Right lobe of liver (tissue), 4 donors: Measurements from ENCODE around the gene SAP130.

Source experiments
- CTCF ChIP-seq, 4 donors: fragments of 200-600 bp in 3 of 4; fragments of 450-650 bp in 1 of 4; IDR thresholded peaks; one replicate each; pipeline versions ENCODE4 v1.5.1 to v1.8.0; 2016 to 2022; ENCODE audit warnings: antibody characterized with exemption in 4 of 4, mild to moderate bottlenecking in 2 of 4
- POLR2A ChIP-seq: fragments of 450-650 bp; IDR thresholded peaks from one replicate; pipeline ENCODE4 v1.6.1; 2017; ENCODE audit warnings: antibody characterized with exemption, mild to moderate bottlenecking
- donor health status: DM: no; HTN: no; CAD: no.
- donor health status: DM: no; HTN: no; CAD: no.
- donor health status: DM: no; HTN: yes; CAD: no.

DNA sequence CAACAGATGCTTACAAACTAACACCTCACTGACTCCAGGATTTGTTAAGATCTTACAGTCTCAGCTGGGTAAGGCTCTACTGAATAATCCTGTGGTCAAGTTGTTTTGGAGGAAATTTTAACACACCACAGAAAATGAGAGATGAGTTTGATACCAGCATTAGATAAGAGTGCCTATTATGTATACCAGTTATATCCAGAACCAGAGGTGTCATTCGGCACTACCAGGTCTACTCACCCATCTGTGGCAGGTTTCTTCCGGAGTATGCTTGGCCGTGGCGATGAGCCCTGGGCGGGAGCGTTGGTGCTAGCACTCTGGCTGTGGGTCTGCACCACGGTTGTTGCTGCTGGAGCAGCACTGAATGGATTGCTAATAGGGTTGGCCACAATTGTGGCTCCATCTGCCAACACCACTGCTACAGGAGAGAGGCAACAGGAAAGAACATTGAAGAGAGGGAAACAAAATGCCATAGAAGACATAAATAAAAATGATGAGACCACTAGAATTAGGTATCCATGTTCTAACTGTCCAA lies 41.2 kb downstream of the SAP130 start:
- TF ChIP-seq CTCF (IDR thresholded peaks at IDR 0.05) (no peak), POLR2A (no peak)
